Neuron (in vitro differentiated cells): ENCODE results near the gene CDKN2AIP.
"Not testable (repeated sequence)": the region's sequence is repeated elsewhere in the genome, so short reads cannot be mapped to it uniquely, and the experiment has no call there.

Source experiments
- H2AFZ ChIP-seq: one replicate; pipeline ENCODE4 v1.6.1; 2013; ENCODE audit warnings: low read depth, mild to moderate bottlenecking, inconsistent platforms, low read length, moderate library complexity
- H3K27me3 ChIP-seq: one replicate; pipeline ENCODE4 v1.6.1; 2013; ENCODE audit warnings: low read length; ENCODE audit not compliant: insufficient read depth
- H3K36me3 ChIP-seq: one replicate; pipeline ENCODE4 v1.6.1; 2013; ENCODE audit warnings: low read length; ENCODE audit not compliant: insufficient read depth
- H3K4me1 ChIP-seq: one replicate; pipeline ENCODE4 v1.6.1; 2013; ENCODE audit warnings: low read length; ENCODE audit not compliant: insufficient read depth
- H3K4me3 ChIP-seq: 2 replicates; pipeline ENCODE4 v1.5.1; 2013; ENCODE audit warnings: mild to moderate bottlenecking, low read length, moderate library complexity
- H3K9me3 ChIP-seq: one replicate; pipeline ENCODE4 v1.6.1; 2013; ENCODE audit warnings: low read length

Gene CDKN2AIP

DNA sequence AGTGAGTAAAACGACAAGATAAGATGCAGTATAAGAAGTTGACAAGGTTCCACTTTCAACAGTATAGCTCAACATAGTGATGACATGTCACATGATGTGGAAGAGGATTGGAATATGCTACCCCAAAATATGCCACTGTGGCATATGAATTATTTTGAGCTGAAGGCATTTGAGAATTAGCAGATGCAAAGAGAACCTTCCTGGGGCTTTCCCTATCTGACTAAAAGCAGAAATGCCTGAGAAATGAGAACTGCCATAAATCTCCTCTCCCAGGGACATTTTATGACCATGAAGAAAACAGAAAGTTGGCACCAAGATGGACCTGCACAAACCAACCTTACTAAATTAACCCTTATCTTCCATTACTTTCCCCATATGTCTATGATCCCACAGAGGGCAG, 24.8 kb downstream of the CDKN2AIP start:
- Histone ChIP-seq H3K4me1 (no peaks in the 10 kb centered on the region), H2AFZ (no peak overlapping the region), H3K27me3 (no peaks in the 10 kb centered on the region), H3K4me3 (no peak overlapping the region), H3K36me3 (no peaks in the 10 kb centered on the region), H3K9me3 (no peaks in the 10 kb centered on the region)

DNA sequence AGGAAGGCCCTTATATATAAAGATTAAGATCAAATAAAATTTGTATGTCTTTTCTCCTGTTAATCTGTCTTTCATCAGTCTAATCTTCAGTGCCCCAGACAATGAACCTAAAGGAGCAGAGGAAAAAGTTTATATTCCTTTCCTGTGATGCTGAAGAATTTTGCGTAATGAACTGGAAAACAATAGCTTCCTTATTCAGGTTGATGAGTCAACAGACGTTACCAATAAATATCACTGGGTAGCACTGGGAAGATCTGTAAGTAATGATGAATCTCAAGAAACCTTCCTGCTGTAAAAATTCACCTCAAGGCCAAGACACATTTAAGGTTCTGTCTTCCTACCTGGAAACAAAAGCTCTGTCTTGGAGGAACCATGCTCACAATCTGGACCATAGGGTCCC, 25.5 kb downstream of the CDKN2AIP start:
- H3K9me3 ChIP-seq, result no peaks in the 10 kb centered on the region
- H3K4me3 ChIP-seq, result no peak overlapping the region
- H3K27me3 ChIP-seq, result no peaks in the 10 kb centered on the region
- no peak overlapping the region for H2AFZ ChIP-seq
- no peaks in the 10 kb centered on the region for H3K4me1 ChIP-seq
- H3K36me3 ChIP-seq, result no peaks in the 10 kb centered on the region

DNA sequence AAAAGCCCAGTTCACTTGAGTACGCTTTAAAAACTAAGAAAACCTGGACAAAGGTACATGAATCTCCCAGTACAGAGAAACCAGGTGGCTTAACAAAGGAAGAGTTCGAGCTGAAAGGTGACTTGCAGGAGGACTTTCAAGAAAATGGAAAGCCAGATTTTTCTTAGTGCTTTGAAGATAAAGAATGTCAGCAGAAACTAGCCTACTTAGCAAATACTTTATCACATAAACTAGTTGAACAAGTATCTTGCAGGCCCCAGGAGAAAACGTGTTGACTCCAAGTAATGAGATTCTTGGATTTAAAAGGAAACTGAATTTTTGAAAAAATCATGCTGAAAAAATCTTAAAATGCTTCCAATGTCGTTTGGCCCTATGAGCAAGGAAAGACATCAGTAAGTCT, 26.4 kb downstream of the CDKN2AIP start:
- Histone ChIP-seq H3K36me3 (no peaks in the 10 kb centered on the region), H3K4me3 (no peak overlapping the region), H3K27me3 (no peaks in the 10 kb centered on the region), H3K9me3 (no peaks in the 10 kb centered on the region), H3K4me1 (no peaks in the 10 kb centered on the region), H2AFZ (no peak overlapping the region)

DNA sequence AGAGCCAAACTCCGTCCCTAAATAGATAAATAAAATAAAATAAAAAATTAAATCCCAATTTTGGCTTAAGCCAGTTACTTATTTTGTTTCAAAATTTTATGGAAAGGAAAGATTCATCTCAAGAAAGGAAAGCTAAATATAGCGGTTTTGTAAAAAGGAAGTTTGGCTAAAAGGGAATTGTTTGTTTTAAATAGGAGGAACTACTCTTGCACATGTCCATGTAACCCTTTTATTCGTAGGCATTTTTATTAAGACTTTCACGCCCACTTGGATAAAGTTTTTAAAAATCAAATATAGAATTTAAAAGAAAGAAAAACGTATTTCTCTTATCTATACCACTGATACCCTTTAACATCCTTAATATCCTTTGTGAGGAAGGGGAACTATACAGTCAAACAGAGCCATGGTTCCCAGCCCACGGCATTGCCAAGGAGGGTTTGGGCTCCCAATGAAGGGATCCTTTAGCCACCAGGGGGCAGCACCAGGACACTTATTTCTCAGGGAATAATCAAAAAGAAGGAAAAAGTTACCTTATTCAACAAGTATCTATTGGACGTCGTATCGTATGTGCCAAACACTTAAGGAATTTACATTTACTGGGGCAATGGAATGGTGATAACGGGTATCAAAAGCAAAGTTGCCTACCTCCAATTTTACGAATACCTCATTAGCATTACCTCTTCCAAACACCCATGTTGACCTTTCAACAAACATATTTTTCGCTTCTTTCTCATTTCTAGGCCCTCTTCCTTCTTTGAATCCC, 27.7 kb downstream of the CDKN2AIP start:
- no peaks in the 10 kb centered on the region for H3K9me3 ChIP-seq
- no peaks in the 10 kb centered on the region for H3K27me3 ChIP-seq
- H3K4me1 ChIP-seq, result no peaks in the 10 kb centered on the region
- H3K4me3 ChIP-seq, result no peak overlapping the region
- H2AFZ ChIP-seq, result no peak overlapping the region
- no peaks in the 10 kb centered on the region for H3K36me3 ChIP-seq

DNA sequence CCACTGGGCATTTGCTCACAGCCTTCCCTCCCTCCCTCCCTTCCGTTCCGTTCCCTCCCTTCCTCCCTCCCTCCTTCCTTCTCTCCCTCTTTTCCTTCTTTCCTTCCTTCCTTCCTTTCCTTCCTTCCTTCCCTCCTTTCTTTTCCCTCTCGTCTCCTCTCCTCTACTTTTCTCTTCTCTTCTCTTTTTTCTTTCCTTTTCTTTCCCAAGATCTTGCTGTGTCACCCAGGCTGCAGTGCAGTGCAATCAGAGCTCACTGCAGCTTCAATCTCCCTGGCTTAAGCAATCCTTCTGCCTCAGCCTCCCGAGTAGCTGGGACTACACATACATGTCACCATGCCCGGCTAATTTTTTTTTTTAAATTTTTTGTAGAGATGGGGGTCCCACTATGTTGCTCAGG, 33.7 kb downstream of the CDKN2AIP start:
- Histone ChIP-seq H3K36me3 (no peaks in the 10 kb centered on the region), H3K4me1 (peaks cover 4% of the 10 kb centered on the region), H2AFZ (no peak overlapping the region), H3K4me3 (no peak overlapping the region), H3K27me3 (no peaks in the 10 kb centered on the region), H3K9me3 (no peaks in the 10 kb centered on the region)

DNA sequence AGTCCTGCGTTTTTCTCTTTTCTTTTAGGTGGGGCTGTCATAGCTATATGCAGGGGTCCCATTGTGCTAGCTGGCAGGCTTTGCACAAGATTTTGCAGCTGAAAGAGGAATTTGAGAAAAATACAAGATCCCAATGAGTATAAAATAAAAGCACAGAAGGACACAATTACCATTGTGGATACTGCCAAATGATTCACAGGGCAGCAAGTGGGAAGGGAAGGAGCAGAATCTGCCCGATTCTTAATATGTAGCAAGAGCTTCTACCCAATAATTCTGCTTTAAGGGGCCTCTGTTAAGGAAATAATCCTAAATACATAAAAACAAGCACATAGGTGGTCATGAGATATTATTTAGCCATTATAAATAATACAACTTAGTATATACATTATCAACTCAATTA, 34.5 kb downstream of the CDKN2AIP start:
- no peak overlapping the region for H3K4me3 ChIP-seq
- H3K36me3 ChIP-seq, result no peaks in the 10 kb centered on the region
- H3K27me3 ChIP-seq, result no peaks in the 10 kb centered on the region
- peaks cover 4% of the 10 kb centered on the region for H3K4me1 ChIP-seq
- no peak overlapping the region for H2AFZ ChIP-seq
- no peaks in the 10 kb centered on the region for H3K9me3 ChIP-seq

DNA sequence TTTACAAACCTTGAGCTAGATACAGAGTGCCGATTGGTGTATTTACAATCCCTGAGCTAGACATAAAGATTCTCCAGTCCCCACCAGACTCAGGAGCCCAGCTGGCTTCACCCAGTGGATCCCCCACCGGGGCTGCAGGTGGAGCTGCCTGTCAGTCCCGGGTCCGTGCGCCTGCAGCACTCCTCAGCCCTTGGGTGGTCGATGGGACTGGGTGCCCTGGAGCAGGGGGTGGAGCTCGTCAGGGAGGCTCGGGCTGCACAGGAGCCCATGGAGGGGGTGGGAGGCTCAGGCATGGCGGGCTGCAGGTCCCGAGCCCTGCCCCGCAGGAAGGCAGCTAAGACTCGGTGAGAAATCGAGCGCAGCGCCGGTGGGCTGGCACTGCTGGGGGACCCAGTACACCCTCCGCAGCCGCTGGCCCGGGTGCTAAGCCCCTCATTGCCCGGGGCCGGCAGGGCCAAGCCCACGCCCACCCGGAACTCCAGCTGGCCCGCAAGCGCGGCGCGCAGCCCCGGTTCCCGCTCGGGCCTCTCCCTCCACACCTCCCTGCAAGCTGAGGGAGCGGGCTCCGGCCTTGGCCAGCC, 38.2 kb downstream of the CDKN2AIP start:
- H3K4me3 ChIP-seq, H2AFZ ChIP-seq, H3K36me3 ChIP-seq, H3K9me3 ChIP-seq, H3K4me1 ChIP-seq, H3K27me3 ChIP-seq: not testable (repeated sequence)

DNA sequence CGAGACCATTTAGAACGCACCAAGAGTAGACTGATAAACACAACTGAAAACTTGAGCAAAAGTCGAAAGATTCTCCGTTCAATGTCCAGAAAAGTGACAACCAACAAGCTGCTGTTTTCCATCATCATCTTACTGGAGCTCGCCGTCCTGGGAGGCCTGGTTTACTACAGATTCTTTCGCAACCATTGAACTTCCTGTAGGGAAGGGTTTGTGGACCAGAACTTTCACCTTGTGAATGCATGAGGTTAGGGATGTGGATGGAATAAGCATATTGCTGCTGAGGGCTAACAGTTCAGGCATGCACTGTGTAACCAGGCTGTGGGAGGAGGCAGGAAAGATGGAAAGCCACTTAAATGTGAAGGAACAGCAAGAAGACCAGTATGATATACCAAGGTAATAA, 39.6 kb downstream of the CDKN2AIP start:
- Histone ChIP-seq H3K9me3 (no peaks in the 10 kb centered on the region), H3K4me1 (peaks cover under 1% of the 10 kb centered on the region), H3K4me3 (no peak overlapping the region), H3K27me3 (no peaks in the 10 kb centered on the region), H2AFZ (no peak overlapping the region), H3K36me3 (no peaks in the 10 kb centered on the region)

DNA sequence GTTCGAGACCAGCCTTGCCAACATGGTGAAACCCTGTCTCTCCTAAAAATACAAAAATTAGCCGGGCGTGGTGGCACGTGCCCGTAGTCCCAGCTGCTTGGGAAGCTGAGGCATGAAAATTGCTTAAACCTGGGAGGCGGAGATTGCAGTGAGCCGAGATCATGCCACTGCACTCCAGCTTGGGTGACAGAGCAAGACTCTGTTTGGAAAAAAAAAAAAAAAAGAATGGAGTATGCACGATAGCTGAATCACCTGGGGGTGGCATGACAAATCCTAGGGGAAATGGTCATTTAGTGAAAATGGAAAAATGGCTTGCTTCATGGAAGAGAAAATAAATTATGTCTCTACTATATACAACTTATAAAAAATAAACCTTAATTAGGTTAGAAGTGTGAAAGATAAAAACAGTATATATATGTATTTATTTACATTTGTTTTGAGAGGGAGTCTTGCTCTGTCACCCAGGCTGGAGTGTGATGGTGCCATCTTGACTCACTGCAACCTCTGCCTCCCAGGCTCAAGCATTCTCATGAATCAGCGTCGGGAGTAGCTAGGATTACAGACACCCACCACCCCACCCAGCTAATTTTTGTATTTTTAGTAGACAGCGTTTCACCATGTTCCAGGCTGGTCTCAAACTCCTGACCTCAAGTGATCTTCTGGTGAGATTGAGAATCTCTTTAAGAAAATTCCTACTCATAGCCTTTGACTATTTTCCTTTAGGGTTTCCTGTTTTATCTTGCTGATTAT, 41.1 kb downstream of the CDKN2AIP start:
- H3K36me3 ChIP-seq, result no peaks in the 10 kb centered on the region
- H3K9me3 ChIP-seq, result no peaks in the 10 kb centered on the region
- no peaks in the 10 kb centered on the region for H3K27me3 ChIP-seq
- H3K4me3 ChIP-seq, result no peak overlapping the region
- H2AFZ ChIP-seq, result no peak overlapping the region
- H3K4me1 ChIP-seq, result no peaks in the 10 kb centered on the region

DNA sequence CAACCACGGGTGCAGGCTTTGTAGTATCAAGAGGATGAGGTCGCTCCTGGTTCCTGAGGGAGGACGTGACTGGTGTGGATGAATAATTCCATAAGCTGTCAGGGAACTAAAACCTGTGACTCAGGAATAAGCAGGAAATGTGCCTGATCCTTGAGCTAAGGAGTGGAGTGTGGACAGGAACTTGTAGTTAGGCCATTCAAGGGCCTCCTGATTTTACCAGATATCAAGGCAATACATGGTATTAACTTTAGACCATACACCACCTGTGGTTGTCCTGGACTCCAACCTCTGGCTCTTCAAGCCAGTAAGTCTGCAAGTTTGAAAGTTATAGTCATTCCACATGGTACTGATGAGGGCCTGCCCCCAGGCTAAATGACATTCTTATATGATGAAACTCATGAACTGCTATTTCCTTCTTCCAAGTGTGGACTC, 48.4 kb downstream of the CDKN2AIP start:
- H3K9me3 ChIP-seq, result no peaks in the 10 kb centered on the region
- H2AFZ ChIP-seq, result no peak overlapping the region
- H3K4me3 ChIP-seq, result no peak overlapping the region
- H3K4me1 ChIP-seq, result no peaks in the 10 kb centered on the region
- H3K36me3 ChIP-seq, result no peaks in the 10 kb centered on the region
- H3K27me3 ChIP-seq, result no peaks in the 10 kb centered on the region

DNA sequence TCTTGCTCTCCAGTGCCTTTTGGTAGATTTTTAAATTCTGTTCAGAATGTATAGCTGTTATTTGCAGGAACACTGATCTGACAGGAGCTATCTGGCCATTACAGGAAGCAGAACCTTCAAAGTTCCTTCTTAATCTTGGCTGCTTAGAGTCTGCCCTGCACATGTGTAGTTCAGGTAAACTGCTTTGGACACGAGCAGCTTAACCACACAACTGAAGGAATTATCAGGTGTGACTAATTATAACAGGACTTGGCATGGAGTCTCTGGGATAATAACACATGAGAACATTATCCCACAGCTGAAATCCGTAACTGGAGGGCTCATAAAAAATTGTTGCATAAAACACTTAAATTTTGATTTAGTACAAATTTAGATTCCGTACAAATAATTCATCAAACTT, 48.8 kb downstream of the CDKN2AIP start:
- Histone ChIP-seq H3K4me3 (no peak overlapping the region), H2AFZ (no peak overlapping the region), H3K4me1 (no peaks in the 10 kb centered on the region), H3K27me3 (no peaks in the 10 kb centered on the region), H3K36me3 (no peaks in the 10 kb centered on the region), H3K9me3 (no peaks in the 10 kb centered on the region)

DNA sequence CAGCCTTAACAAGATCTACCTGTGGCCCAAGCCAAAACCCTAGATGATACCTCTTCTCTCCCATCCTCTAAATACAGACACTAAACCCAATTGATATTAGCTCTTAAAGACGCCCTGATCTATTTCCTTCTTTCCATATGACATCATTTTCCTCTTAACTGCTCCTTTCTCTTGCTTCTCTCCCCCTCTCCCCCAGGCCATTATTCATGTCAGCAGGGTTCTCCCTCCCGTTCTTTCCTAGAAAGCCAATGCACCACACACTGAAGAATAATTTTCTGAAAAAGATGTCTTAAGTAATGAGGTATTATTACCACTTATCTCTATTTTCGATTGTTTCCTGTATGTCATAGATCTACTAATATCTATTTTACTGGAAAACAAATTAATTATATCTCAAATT, 50.7 kb downstream of the CDKN2AIP start:
- Histone ChIP-seq H3K36me3 (no peaks in the 10 kb centered on the region), H3K4me3 (no peak overlapping the region), H3K27me3 (no peaks in the 10 kb centered on the region), H3K4me1 (no peaks in the 10 kb centered on the region), H2AFZ (no peak overlapping the region), H3K9me3 (no peaks in the 10 kb centered on the region)
